ENCODE data around the gene TRIP10. TPM values are rescaled to one million over a fixed set of nuclear protein-coding genes. Genes with fewer than 3 reads are reported as not detected.
A peak's percentile ranks its signal among the peaks of the same experiment; 100 is the strongest.

TRIP10 gene
- polyA plus RNA-seq, 3 donors: 1.5 to 2.4 (median 1.9) TPM

DNA sequence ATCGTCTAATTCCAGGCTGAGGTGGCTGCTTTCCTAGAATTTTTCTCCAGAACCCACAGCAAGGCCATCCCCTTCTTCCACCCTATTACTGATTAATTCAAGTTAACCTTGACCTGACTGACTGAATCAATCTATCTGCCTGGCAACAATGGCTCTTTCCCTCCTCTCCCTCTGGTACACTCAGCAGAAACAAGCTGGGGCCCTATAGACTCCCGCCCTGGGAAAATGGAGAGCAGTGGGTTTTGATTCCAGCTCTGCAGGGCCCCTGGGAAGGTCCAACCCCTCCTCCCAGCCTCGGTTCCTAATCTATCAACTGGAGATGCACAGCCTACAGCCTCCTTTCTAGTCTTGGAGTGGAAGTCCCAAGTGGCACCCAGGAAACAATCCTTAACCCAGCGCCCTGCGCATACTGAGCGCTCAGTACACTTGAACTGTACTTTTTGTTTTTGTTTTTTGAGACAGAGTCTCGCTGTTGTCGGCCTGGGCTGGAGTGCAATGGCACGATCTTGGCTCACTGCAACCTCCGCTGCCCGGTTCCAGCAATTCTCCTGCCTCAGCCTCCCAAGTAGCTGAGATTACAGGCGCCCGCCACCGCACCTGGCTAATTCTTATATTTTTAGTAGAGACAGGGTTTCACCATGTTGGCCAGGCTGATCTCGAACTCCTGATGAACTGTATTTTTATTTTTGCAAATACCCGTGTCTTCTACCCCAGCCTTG lies 13.8 kb upstream of the TRIP10 start:
- Histone ChIP-seq H3K4me2 (replicated peaks; ENCODE audit: extremely low read depth, low read length, poor library complexity, severe bottlenecking) (no peak overlapping the region), H3K79me2 (ENCODE audit: insufficient read depth, low read length) (no peaks in the 10 kb centered on the region), H3K9ac (ENCODE audit: insufficient read depth, low read length, poor library complexity, severe bottlenecking) (no peak overlapping the region), H2AFZ (ENCODE audit: insufficient read depth, low read depth, low read length, poor library complexity, severe bottlenecking) (no peak overlapping the region), H4K20me1 (ENCODE audit: insufficient read depth, low read length) (no peaks in the 10 kb centered on the region), H3K36me3 (replicated peaks in 1 of 2; ENCODE audit: control insufficient read depth in 1 of 2, insufficient read depth in 2 of 2, low read length in 2 of 2) (no peaks in the 10 kb centered on the region), H3K9me3 (replicated peaks in 1 of 2; ENCODE audit: control insufficient read depth in 1 of 2, insufficient read depth in 1 of 2, low read length in 2 of 2) (no peaks in the 10 kb centered on the region), H3K27me3 (ENCODE audit: control insufficient read depth in 2 of 2, insufficient read depth in 2 of 2, low read length in 2 of 2) (no peaks in the 10 kb centered on the region), H3K4me1 (ENCODE audit: control insufficient read depth in 1 of 2, insufficient read depth in 2 of 2, low read length in 2 of 2) (peaks cover 76 to 83% of the 10 kb centered on the region in 2 donors), H3K4me3 (replicated peaks in 1 of 3; ENCODE audit: low read depth in 2 of 3, low read length in 3 of 3) (no peak overlapping the region), H3K27ac (ENCODE audit: low read depth in 1 of 2, low read length in 2 of 2) (no peak overlapping the region)
- 93% methylated on average over 7 of the region's 16 CpGs for WGBS (ENCODE audit: insufficient coverage)
- peaks cover 74% of the 10 kb centered on the region for H3K4me1 Mint-ChIP-seq
- TF ChIP-seq, protein P1, sequence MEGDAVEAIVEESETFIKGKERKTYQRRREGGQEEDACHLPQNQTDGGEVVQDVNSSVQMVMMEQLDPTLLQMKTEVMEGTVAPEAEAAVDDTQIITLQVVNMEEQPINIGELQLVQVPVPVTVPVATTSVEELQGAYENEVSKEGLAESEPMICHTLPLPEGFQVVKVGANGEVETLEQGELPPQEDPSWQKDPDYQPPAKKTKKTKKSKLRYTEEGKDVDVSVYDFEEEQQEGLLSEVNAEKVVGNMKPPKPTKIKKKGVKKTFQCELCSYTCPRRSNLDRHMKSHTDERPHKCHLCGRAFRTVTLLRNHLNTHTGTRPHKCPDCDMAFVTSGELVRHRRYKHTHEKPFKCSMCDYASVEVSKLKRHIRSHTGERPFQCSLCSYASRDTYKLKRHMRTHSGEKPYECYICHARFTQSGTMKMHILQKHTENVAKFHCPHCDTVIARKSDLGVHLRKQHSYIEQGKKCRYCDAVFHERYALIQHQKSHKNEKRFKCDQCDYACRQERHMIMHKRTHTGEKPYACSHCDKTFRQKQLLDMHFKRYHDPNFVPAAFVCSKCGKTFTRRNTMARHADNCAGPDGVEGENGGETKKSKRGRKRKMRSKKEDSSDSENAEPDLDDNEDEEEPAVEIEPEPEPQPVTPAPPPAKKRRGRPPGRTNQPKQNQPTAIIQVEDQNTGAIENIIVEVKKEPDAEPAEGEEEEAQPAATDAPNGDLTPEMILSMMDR (IDR thresholded peaks at IDR 0.05): no peak
- no peak for DNase-seq
- H3K9me3 Mint-ChIP-seq: peaks cover 0 to 4% (median 0%) of the 10 kb centered on the region in 7 donors
- peaks cover 5 to 14% of the 10 kb centered on the region in 2 donors for H3K36me3 Mint-ChIP-seq
- H3K4me3 Mint-ChIP-seq: no peak overlapping the region
- no peak overlapping the region for H3K27ac Mint-ChIP-seq
- intact Hi-C loops (cut with micrococcal nuclease): no loop called here
- peaks cover 1 to 5% (median 5%) of the 10 kb centered on the region in 3 donors for H3K27me3 Mint-ChIP-seq (ENCODE audit: low read depth in 3 of 3)

DNA sequence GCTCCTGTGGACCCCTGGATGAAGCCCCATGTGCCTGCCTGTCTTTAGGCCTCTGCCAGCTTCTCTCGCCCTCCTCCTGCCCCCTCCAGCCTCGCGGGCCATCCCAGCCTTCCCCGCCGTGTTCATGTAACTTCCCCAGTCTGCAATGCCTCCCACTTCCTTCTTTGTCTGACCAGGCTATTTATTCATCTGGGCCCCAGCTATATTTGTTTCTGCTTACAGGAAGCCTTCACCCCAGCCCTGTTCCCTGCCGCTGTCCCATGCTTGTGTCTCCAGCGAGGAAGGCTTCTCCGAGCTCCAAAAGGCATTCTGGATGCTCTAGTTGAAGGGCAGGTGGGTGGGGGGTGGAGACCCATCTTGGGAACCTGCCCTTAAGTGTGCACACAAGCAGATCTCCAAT lies 11.1 kb upstream of the TRIP10 start:
- peak overlapping the region; percentile 29 for H3K9ac ChIP-seq (ENCODE audit: insufficient read depth, low read length, poor library complexity, severe bottlenecking)
- peak; percentile 71 to 79 (median 74) for DNase-seq

More for the DNA sequence above, 11.1 kb upstream of the TRIP10 start:
- Histone ChIP-seq H3K4me1 (ENCODE audit: control insufficient read depth in 1 of 2, insufficient read depth in 2 of 2, low read length in 2 of 2) (peaks cover 51 to 56% of the 10 kb centered on the region in 2 donors), H3K79me2 (ENCODE audit: insufficient read depth, low read length) (no peaks in the 10 kb centered on the region), H3K27me3 (ENCODE audit: control insufficient read depth in 2 of 2, insufficient read depth in 2 of 2, low read length in 2 of 2) (no peaks in the 10 kb centered on the region), H3K4me2 (replicated peaks; ENCODE audit: extremely low read depth, low read length, poor library complexity, severe bottlenecking) (peak overlapping the region; percentile 70), H3K36me3 (replicated peaks in 1 of 2; ENCODE audit: control insufficient read depth in 1 of 2, insufficient read depth in 2 of 2, low read length in 2 of 2) (peaks cover 22 to 23% of the 10 kb centered on the region in 2 donors), H3K27ac (ENCODE audit: low read depth in 1 of 2, low read length in 2 of 2) (peak overlapping the region; percentile 21 to 74), H3K9me3 (replicated peaks in 1 of 2; ENCODE audit: control insufficient read depth in 1 of 2, insufficient read depth in 1 of 2, low read length in 2 of 2) (no peaks in the 10 kb centered on the region), H3K4me3 (replicated peaks in 1 of 3; ENCODE audit: low read depth in 2 of 3, low read length in 3 of 3) (peak overlapping the region in 1 of 3 experiments; percentile 52), H2AFZ (ENCODE audit: insufficient read depth, low read depth, low read length, poor library complexity, severe bottlenecking) (peak overlapping the region; percentile 27), H4K20me1 (ENCODE audit: insufficient read depth, low read length) (no peaks in the 10 kb centered on the region)
- peaks cover 15 to 38% of the 10 kb centered on the region in 2 donors for H3K36me3 Mint-ChIP-seq
- peak overlapping the region; percentile 80 to 93 (median 85) for H3K27ac Mint-ChIP-seq
- intact Hi-C loops (cut with micrococcal nuclease): no loop called here
- H3K9me3 Mint-ChIP-seq: peaks cover 0 to 4% (median 0%) of the 10 kb centered on the region in 7 donors
- peaks cover 0 to 3% (median 2%) of the 10 kb centered on the region in 3 donors for H3K27me3 Mint-ChIP-seq (ENCODE audit: low read depth in 3 of 3)
- 2% methylated on average over 5 of the region's 8 CpGs for WGBS (ENCODE audit: insufficient coverage)
- TF ChIP-seq, protein P1 (IDR thresholded peaks at IDR 0.05): no peak
- peaks cover 49% of the 10 kb centered on the region for H3K4me1 Mint-ChIP-seq
- peak overlapping the region in 1 of 2 donors; percentile 80 for H3K4me3 Mint-ChIP-seq
